HG02885 (cell line): ENCODE results near the gene IGF1.

Experiments used
- ATAC-seq: cut with Tn5 transposase; IDR thresholded peaks from one replicate; pipeline ENCODE4 v1.9.1; 2021; ENCODE audit warnings: mild to moderate bottlenecking; ENCODE audit not compliant: unreplicated experiment, poor library complexity

The IGF1 gene

GRCh38 chr12:102433304-102433703 lies 47.1 kb downstream of the IGF1 start:
- no peak for ATAC-seq

GRCh38 chr12:102430661-102431060 lies 49.7 kb downstream of the IGF1 start:
- ATAC-seq: no peak

GRCh38 chr12:102429211-102430154 lies 50.9 kb downstream of the IGF1 start:
- no peak for ATAC-seq

- ATAC-seq: no peak
Observed at GRCh38 chr12:102427543-102427941, 52.8 kb downstream of the IGF1 start.

GRCh38 chr12:102426599-102427542 lies 53.5 kb downstream of the IGF1 start:
- no peak for ATAC-seq

- no peak for ATAC-seq
Observed at GRCh38 chr12:102425109-102426039, 55.0 kb downstream of the IGF1 start.

GRCh38 chr12:102423462-102423861 lies 56.9 kb downstream of the IGF1 start:
- no peak for ATAC-seq

GRCh38 chr12:102421802-102422583 lies 58.4 kb downstream of the IGF1 start:
- no peak for ATAC-seq

GRCh38 chr12:102419094-102419764 lies 61.1 kb downstream of the IGF1 start:
- ATAC-seq: no peak

GRCh38 chr12:102417055-102417454 lies 63.3 kb downstream of the IGF1 start:
- no peak for ATAC-seq

- ATAC-seq: no peak
Observed at GRCh38 chr12:102415515-102415914, 64.8 kb downstream of the IGF1 start.

GRCh38 chr12:102413396-102413795 lies 67.0 kb downstream of the IGF1 start:
- no peak for ATAC-seq

GRCh38 chr12:102410511-102410910 lies 69.9 kb downstream of the IGF1 start:
- no peak for ATAC-seq

GRCh38 chr12:102408487-102409297 lies 71.7 kb downstream of the IGF1 start:
- ATAC-seq: no peak

GRCh38 chr12:102407776-102408486 lies 72.4 kb downstream of the IGF1 start:
- no peak for ATAC-seq

- ATAC-seq: no peak
Observed at GRCh38 chr12:102406033-102406584, 74.3 kb downstream of the IGF1 start.

GRCh38 chr12:102401087-102401486 lies 79.3 kb downstream of the IGF1 start:
- ATAC-seq: no peak
